T-helper 17 cell (primary cell): Measurements from ENCODE around the gene RAB11FIP2. TPM values are rescaled to one million over a fixed set of nuclear protein-coding genes. Genes with fewer than 3 reads are reported as not detected.

Experiments used
- ATAC-seq: fragments of 150-1000 bp; cut with Tn5 transposase; 2 replicates; pipeline ENCODE4 v1.10.0; 2021; ENCODE audit warnings: mild to moderate bottlenecking, moderate library complexity
- DNase-seq, 3 donors: peaks; one replicate each; pipeline versions ENCODE4 v3.0.0 to v3.0.0-alpha.2; 2020 to 2021
- H3K9me3 ChIP-seq: one replicate; pipeline ENCODE4 v1.7.0; 2013; ENCODE audit warnings: low read length, mild to moderate bottlenecking; ENCODE audit not compliant: control insufficient read depth, poor library complexity, severe bottlenecking
- H3K27ac Mint-ChIP-seq: one replicate; pipeline ENCODE4 v1.8.0; 2022; ENCODE audit warnings: mild to moderate bottlenecking, moderate library complexity, mixed read lengths
- H3K27me3 Mint-ChIP-seq: one replicate; pipeline ENCODE4 v1.8.0; 2022; ENCODE audit warnings: mixed read lengths
- H3K36me3 Mint-ChIP-seq: one replicate; pipeline ENCODE4 v1.8.0; 2022; ENCODE audit warnings: low read depth, mixed read lengths
- H3K4me1 Mint-ChIP-seq: one replicate; pipeline ENCODE4 v1.8.0; 2022; ENCODE audit warnings: mild to moderate bottlenecking, mixed read lengths
- H3K4me3 Mint-ChIP-seq: one replicate; pipeline ENCODE4 v1.8.0; 2022; ENCODE audit warnings: mild to moderate bottlenecking, moderate library complexity, mixed read lengths
- total RNA-seq, 4 donors: library from RNA in 2 of 4; stranded (reverse) in 2 of 4; gene quantifications; one replicate each; pipeline ENCODE4 v1.2.3 and lab custom pipeline; 2022 to 2026

RAB11FIP2 gene
- total RNA-seq, 2 donors from 2014 or later: 19.5 to 29.5 TPM

GRCh38 chr10:117991701-117992100 lies 55.0 kb downstream of the RAB11FIP2 start:
- Mint-ChIP-seq H3K27me3 (no peaks in the 10 kb centered on the region), H3K4me1 (no peaks in the 10 kb centered on the region), H3K4me3 (no peak overlapping the region), H3K27ac (no peak overlapping the region), H3K36me3 (peaks cover 3% of the 10 kb centered on the region)
- ATAC-seq (no peak), DNase-seq (no peak)
- H3K9me3 ChIP-seq: no peaks in the 10 kb centered on the region

GRCh38 chr10:117989962-117990361 lies 56.8 kb downstream of the RAB11FIP2 start:
- H3K27ac Mint-ChIP-seq: no peak overlapping the region
- H3K27me3 Mint-ChIP-seq: no peaks in the 10 kb centered on the region
- H3K4me3 Mint-ChIP-seq: no peak overlapping the region
- no peaks in the 10 kb centered on the region for H3K36me3 Mint-ChIP-seq
- DNase-seq: no peak
- H3K9me3 ChIP-seq: no peaks in the 10 kb centered on the region
- H3K4me1 Mint-ChIP-seq: no peaks in the 10 kb centered on the region
- no peak for ATAC-seq

GRCh38 chr10:117988814-117989213 lies 57.9 kb downstream of the RAB11FIP2 start:
- H3K9me3 ChIP-seq: no peaks in the 10 kb centered on the region
- no peaks in the 10 kb centered on the region for H3K27me3 Mint-ChIP-seq
- no peaks in the 10 kb centered on the region for H3K36me3 Mint-ChIP-seq
- DNase-seq (no peak), ATAC-seq (no peak)
- no peak overlapping the region for H3K4me3 Mint-ChIP-seq
- H3K4me1 Mint-ChIP-seq: no peaks in the 10 kb centered on the region
- H3K27ac Mint-ChIP-seq: no peak overlapping the region

GRCh38 chr10:117987244-117987909 lies 59.4 kb downstream of the RAB11FIP2 start:
- Mint-ChIP-seq H3K36me3 (no peaks in the 10 kb centered on the region), H3K4me1 (no peaks in the 10 kb centered on the region), H3K4me3 (no peak overlapping the region), H3K27ac (no peak overlapping the region), H3K27me3 (no peaks in the 10 kb centered on the region)
- no peak for DNase-seq
- no peak for ATAC-seq
- H3K9me3 ChIP-seq: no peaks in the 10 kb centered on the region

GRCh38 chr10:117983961-117984360 lies 62.8 kb downstream of the RAB11FIP2 start:
- DNase-seq: no peak
- Mint-ChIP-seq H3K36me3 (no peaks in the 10 kb centered on the region), H3K4me3 (no peak overlapping the region), H3K27ac (no peak overlapping the region), H3K27me3 (no peaks in the 10 kb centered on the region), H3K4me1 (no peaks in the 10 kb centered on the region)
- H3K9me3 ChIP-seq: no peaks in the 10 kb centered on the region
- ATAC-seq: no peak

- H3K9me3 ChIP-seq: no peaks in the 10 kb centered on the region
- Mint-ChIP-seq H3K27me3 (no peaks in the 10 kb centered on the region), H3K36me3 (no peaks in the 10 kb centered on the region), H3K4me1 (no peaks in the 10 kb centered on the region), H3K4me3 (no peak overlapping the region), H3K27ac (no peak overlapping the region)
- DNase-seq (no peak), ATAC-seq (no peak)
Measured at GRCh38 chr10:117980755-117981702, 65.7 kb downstream of the RAB11FIP2 start.

- no peaks in the 10 kb centered on the region for H3K4me1 Mint-ChIP-seq
- H3K4me3 Mint-ChIP-seq: no peak overlapping the region
- H3K36me3 Mint-ChIP-seq: no peaks in the 10 kb centered on the region
- H3K27ac Mint-ChIP-seq: no peak overlapping the region
- no peaks in the 10 kb centered on the region for H3K27me3 Mint-ChIP-seq
- ATAC-seq (no peak), DNase-seq (no peak)
- H3K9me3 ChIP-seq: no peaks in the 10 kb centered on the region
Measured at GRCh38 chr10:117980216-117980615, 66.5 kb downstream of the RAB11FIP2 start.

- no peaks in the 10 kb centered on the region for H3K9me3 ChIP-seq
- no peaks in the 10 kb centered on the region for H3K36me3 Mint-ChIP-seq
Measured at GRCh38 chr10:117972168-117972837, 74.4 kb downstream of the RAB11FIP2 start.

GRCh38 chr10:117970962-117971361 lies 75.8 kb downstream of the RAB11FIP2 start:
- ATAC-seq: no peak

More at GRCh38 chr10:117972168-117972837, 74.4 kb downstream of the RAB11FIP2 start:
- H3K27me3 Mint-ChIP-seq: peaks cover 27% of the 10 kb centered on the region
- H3K27ac Mint-ChIP-seq: no peak overlapping the region
- DNase-seq: no peak
- ATAC-seq: no peak
- H3K4me1 Mint-ChIP-seq: no peaks in the 10 kb centered on the region
- H3K4me3 Mint-ChIP-seq: no peak overlapping the region

GRCh38 chr10:117969592-117969991 lies 77.1 kb downstream of the RAB11FIP2 start:
- H3K36me3 Mint-ChIP-seq: no peaks in the 10 kb centered on the region
- ATAC-seq: no peak

More at GRCh38 chr10:117970962-117971361, 75.8 kb downstream of the RAB11FIP2 start:
- H3K27ac Mint-ChIP-seq: no peak overlapping the region
- H3K9me3 ChIP-seq: no peaks in the 10 kb centered on the region
- DNase-seq: no peak
- H3K4me3 Mint-ChIP-seq: no peak overlapping the region
- H3K27me3 Mint-ChIP-seq: peaks cover 31% of the 10 kb centered on the region
- no peaks in the 10 kb centered on the region for H3K36me3 Mint-ChIP-seq
- H3K4me1 Mint-ChIP-seq: no peaks in the 10 kb centered on the region

GRCh38 chr10:117968354-117969182 lies 78.2 kb downstream of the RAB11FIP2 start:
- H3K4me1 Mint-ChIP-seq: no peaks in the 10 kb centered on the region
- H3K36me3 Mint-ChIP-seq: no peaks in the 10 kb centered on the region
- no peak overlapping the region for H3K27ac Mint-ChIP-seq
- ATAC-seq (no peak), DNase-seq (no peak)
- H3K27me3 Mint-ChIP-seq: peaks cover 27% of the 10 kb centered on the region
- H3K4me3 Mint-ChIP-seq: no peak overlapping the region
- H3K9me3 ChIP-seq: no peaks in the 10 kb centered on the region

More at GRCh38 chr10:117969592-117969991, 77.1 kb downstream of the RAB11FIP2 start:
- no peak overlapping the region for H3K4me3 Mint-ChIP-seq
- DNase-seq: no peak
- H3K27ac Mint-ChIP-seq: no peak overlapping the region
- H3K9me3 ChIP-seq: no peaks in the 10 kb centered on the region
- H3K27me3 Mint-ChIP-seq: peaks cover 31% of the 10 kb centered on the region
- no peaks in the 10 kb centered on the region for H3K4me1 Mint-ChIP-seq

GRCh38 chr10:117967149-117967650 lies 79.5 kb downstream of the RAB11FIP2 start:
- H3K36me3 Mint-ChIP-seq: no peaks in the 10 kb centered on the region
- ATAC-seq (no peak), DNase-seq (no peak)
- H3K9me3 ChIP-seq: no peaks in the 10 kb centered on the region
- peaks cover 28% of the 10 kb centered on the region for H3K27me3 Mint-ChIP-seq
- no peaks in the 10 kb centered on the region for H3K4me1 Mint-ChIP-seq
- no peak overlapping the region for H3K4me3 Mint-ChIP-seq
- H3K27ac Mint-ChIP-seq: no peak overlapping the region
